GM19099 (cell line): ENCODE results near the gene BLVRB.

Experiments used
- POLR2A ChIP-seq: IDR thresholded peaks from 3 replicates; pipeline ENCODE4 v1.6.1; 2011; ENCODE audit warnings: low read depth; ENCODE audit not compliant: insufficient read length; ENCODE audit errors: extremely low read depth

BLVRB gene

GRCh38 chr19:40461669-40462221 is 3.8 kb downstream of the BLVRB start:
- no peak for TF ChIP-seq POLR2A

DNA sequence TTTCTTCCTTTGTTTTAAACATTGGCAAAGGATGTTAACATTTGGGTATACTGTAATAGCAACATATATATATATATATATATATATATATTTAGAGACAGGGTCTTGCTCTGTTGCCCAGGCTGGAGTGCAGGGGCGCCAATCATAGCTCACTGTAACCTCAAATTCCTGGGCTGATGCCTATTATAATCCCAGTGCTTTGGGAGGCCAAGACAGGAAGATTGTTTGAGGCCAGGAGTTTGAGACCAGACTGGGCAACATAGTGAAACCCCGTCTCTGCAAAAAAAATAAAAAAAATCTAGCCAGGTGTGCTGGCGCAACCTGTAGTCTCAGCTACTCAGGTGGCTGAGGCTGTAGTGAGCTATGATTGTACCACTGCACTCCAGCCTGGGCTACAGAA is 5.4 kb downstream of the BLVRB start:
- no peak for TF ChIP-seq POLR2A

GRCh38 chr19:40458597-40458974 is 7.0 kb downstream of the BLVRB start:
- no peak for TF ChIP-seq POLR2A

DNA sequence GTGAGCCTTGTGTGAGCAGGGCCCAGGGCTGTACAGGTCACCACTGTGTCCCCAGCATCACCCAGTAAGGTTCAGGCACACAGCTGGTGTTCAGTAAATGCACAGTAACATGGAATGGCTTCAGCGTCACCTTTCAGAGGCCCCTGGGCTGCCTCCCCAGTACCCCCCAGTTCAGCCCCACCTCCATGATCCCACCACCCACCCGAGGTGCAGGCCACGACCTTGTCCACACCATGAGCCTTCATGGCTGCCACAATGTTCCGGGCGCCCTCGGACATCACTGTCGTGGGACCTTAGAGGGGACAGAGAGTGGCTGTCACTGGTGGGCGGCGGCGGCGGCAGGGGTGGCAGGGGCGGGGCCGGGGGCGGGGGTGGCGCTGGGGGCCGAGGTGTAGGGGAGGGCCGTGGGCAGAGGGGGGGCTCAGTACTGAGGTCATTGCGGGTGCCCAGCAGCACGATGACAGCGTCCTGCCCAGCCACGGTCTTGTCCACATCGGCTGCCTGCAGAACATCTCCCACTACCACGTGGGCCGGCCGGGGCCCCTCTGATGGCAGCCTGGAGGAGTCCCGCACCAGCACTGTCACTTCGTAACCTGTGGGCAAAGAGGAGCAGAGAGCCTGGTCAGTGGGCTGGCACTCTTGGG is 7.5 kb downstream of the BLVRB start:
- no peak for TF ChIP-seq POLR2A

GRCh38 chr19:40457048-40457447 is 8.5 kb downstream of the BLVRB start:
- TF ChIP-seq POLR2A = no peak

DNA sequence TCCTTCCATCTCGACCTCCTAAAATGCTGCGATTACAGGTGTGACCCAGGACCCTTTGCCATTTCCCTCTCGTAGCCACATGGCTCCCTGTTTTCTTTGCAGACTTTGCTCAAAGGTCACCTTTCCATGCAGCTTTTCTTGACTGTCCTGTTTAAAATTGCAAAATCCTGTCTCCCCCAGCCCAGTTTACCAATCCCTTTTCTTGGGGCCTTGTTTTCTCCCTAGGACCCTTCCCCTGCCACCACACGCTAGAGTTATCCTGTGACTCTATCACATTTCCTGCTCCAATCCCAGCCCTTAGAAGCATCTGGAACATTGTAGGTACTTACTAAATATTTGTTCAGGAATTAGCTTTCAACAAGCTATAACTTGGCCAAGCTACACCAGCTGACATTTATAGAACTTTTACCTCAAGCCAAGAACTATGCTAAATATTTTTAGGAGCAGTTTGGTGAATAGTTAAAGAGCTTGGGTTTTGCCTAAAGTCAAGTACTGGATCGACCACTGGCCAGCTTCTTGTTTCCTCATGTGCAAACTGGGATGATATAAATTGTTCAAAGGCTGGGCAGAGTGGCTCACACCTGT is 12.3 kb downstream of the BLVRB start:
- TF ChIP-seq POLR2A = no peak

- no peak for TF ChIP-seq POLR2A
Observed at GRCh38 chr19:40452016-40452415, 13.5 kb downstream of the BLVRB start.

DNA sequence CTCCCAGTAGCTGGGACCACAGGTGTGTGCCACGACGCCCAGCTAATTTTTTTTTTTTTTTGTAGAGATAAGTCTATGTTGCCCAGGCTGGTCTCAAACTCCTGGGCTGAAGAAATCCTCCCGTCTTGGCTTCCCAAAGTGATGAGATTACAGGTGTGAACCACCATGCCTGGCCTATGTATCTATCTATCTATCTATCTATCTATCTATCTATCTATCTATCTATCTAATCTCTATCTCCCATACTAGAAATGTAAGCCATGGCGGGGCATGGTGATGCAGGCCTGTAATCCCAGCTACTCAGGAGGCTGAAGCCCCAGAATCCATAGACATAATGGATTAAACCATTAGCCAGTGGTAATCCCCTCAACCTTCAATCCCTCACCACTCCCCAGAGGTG is 14.9 kb downstream of the BLVRB start:
- TF ChIP-seq POLR2A = no peak

DNA sequence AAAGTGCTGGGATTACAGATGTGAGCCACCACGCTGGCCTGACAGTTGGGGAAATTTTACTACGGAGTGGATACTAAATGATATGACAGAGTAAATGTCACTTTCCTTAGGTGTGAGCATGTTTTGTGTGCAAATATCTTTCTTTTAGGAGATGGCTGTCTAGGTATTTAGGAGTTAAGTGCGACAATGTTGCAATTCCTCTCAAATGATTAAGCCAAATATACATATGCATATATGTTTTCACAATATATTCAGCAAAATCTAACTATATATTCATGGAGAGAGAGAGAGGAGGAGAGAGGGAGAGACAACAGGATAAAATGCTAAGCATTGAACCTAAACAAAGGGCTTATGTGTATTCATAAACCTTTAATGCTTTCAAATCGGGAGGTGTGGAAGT is 16.0 kb downstream of the BLVRB start:
- no peak for TF ChIP-seq POLR2A

- TF ChIP-seq POLR2A = no peak
Observed at GRCh38 chr19:40446263-40446784, 19.2 kb downstream of the BLVRB start.

GRCh38 chr19:40445780-40446262 is 19.7 kb downstream of the BLVRB start:
- TF ChIP-seq POLR2A = no peak

- no peak for TF ChIP-seq POLR2A
Observed at GRCh38 chr19:40444825-40445312, 20.7 kb downstream of the BLVRB start.

DNA sequence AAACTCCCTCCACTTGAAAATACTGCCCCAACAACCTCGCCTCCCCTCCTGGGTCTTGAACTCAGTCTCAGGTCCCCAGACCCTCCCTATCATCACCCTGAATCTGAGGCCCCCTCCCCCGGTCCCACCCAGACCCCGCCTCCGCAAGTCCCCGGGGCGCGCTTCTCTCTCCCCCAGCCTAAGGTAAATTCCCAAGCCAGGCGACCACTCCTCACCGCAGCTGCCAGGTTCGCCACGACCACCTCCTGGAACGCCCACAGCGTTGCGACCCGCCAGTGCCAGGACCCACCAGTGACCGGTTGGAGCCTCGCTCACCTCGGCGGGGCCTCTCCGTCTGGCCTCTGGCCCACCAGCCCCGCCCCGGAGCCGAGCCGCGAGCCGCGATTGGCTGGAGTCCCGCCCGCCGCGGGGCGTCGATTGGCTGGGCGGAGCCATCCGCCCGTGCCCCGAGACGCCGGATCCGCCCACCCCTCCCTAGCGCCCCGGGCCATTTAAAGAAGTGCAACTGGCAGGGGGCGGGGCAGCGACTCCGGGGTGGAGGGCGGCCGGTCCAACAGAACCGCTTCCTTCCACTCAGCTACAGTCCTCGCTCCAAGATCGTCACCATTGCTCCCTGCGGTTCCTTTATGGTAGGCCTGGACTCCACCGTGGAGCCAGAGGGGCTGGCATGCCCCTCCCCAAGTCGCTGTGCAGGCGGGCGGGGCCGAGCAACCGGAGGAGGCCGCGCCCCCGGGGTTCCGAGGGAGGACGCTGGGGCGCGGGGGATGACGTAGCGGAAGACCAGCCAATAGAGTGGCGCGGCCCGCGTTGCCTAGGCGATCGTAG is 21.3 kb downstream of the BLVRB start, which contains the start of gene SERTAD3:
Gene SERTAD3, minus strand, starts transcription at position 336 of the 825 bp plus-strand sequence. CDS start 2,255 bp downstream, outside the sequence.
- TF ChIP-seq POLR2A = peak; percentile 86

GRCh38 chr19:40443131-40443999 is 22.2 kb downstream of the BLVRB start:
- TF ChIP-seq POLR2A = no peak
